ENCODE data around the gene CHMP6. TPM values are rescaled to one million over a fixed set of nuclear protein-coding genes. Genes with fewer than 3 reads are reported as not detected.

CHMP6 gene
- total RNA-seq, 1 donor, result 17.4 TPM

GRCh38 chr17:80962356-80963329 lies 29.0 kb upstream of the CHMP6 start:
- no peak for DNase-seq (ENCODE audit: low read depth)
- no peak for TF ChIP-seq CTCF (IDR thresholded peaks at IDR 0.05; ENCODE audit: insufficient read depth, low read length)
- H3K4me3 ChIP-seq (ENCODE audit: low read depth, low read length), result no peak overlapping the region

- no peak overlapping the region for H3K4me3 ChIP-seq (ENCODE audit: low read depth, low read length)
- DNase-seq (ENCODE audit: low read depth), result no peak
- TF ChIP-seq CTCF (IDR thresholded peaks at IDR 0.05; ENCODE audit: insufficient read depth, low read length), result no peak
Measured at GRCh38 chr17:80963812-80964543, 27.7 kb upstream of the CHMP6 start.

- no peak for TF ChIP-seq CTCF (IDR thresholded peaks at IDR 0.05; ENCODE audit: insufficient read depth, low read length)
- no peak for DNase-seq (ENCODE audit: low read depth)
- no peak overlapping the region for H3K4me3 ChIP-seq (ENCODE audit: low read depth, low read length)
Measured at GRCh38 chr17:80964544-80964856, 27.1 kb upstream of the CHMP6 start.

- no peak for TF ChIP-seq CTCF (IDR thresholded peaks at IDR 0.05; ENCODE audit: insufficient read depth, low read length)
- DNase-seq (ENCODE audit: low read depth), result no peak
Measured at GRCh38 chr17:80964859-80965580, 26.6 kb upstream of the CHMP6 start.

GRCh38 chr17:80965606-80966005 lies 26.0 kb upstream of the CHMP6 start:
- no peak for DNase-seq (ENCODE audit: low read depth)
- no peak overlapping the region for H3K4me3 ChIP-seq (ENCODE audit: low read depth, low read length)
- TF ChIP-seq CTCF (IDR thresholded peaks at IDR 0.05; ENCODE audit: insufficient read depth, low read length), result no peak

More at GRCh38 chr17:80964859-80965580, 26.6 kb upstream of the CHMP6 start:
- H3K4me3 ChIP-seq (ENCODE audit: low read depth, low read length), result no peak overlapping the region

GRCh38 chr17:80967404-80967872 lies 24.2 kb upstream of the CHMP6 start:
- H3K4me3 ChIP-seq (ENCODE audit: low read depth, low read length), result no peak overlapping the region
- TF ChIP-seq CTCF (IDR thresholded peaks at IDR 0.05; ENCODE audit: insufficient read depth, low read length), result no peak
- DNase-seq (ENCODE audit: low read depth), result no peak

All from fibroblast of the aortic adventitia (primary cell).